Kidney (tissue), 14 donors: Measurements from ENCODE around the gene DLGAP1. TPM values are rescaled to one million over a fixed set of nuclear protein-coding genes. Genes with fewer than 3 reads are reported as not detected.

Experiments used
- DNase-seq, 5 donors: peaks; one replicate each; pipeline ENCODE4 v3.0.0-alpha.2; 2013 to 2020
- FAIRE-seq: peaks from 2 replicates; lab custom pipeline; 2012; peaks lifted over from hg19 to GRCh38; lab: Jason Lieb, UNC
- H3K27ac ChIP-seq, 2 donors: one replicate each; pipeline ENCODE4 v1.7.0; 2013; ENCODE audit warnings: low read depth in 2 of 2, low read length in 2 of 2, inconsistent platforms in 1 of 2
- H3K27me3 ChIP-seq: one replicate; pipeline ENCODE4 v1.7.1; 2013; ENCODE audit warnings: low read length, inconsistent platforms; ENCODE audit not compliant: control insufficient read depth, insufficient read depth
- H3K36me3 ChIP-seq, 3 donors: one replicate each; pipeline versions ENCODE4 v1.7.0 to v1.7.1; 2013; ENCODE audit warnings: low read length in 3 of 3, control low read depth in 1 of 3, inconsistent platforms in 1 of 3; ENCODE audit not compliant: insufficient read depth in 3 of 3, control insufficient read depth in 2 of 3
- H3K4me1 ChIP-seq, 3 donors: one replicate each; pipeline versions ENCODE4 v1.7.0 to v1.7.1; 2013; ENCODE audit warnings: low read length in 3 of 3, inconsistent platforms in 1 of 3, low read depth in 1 of 3; ENCODE audit not compliant: control insufficient read depth in 2 of 3, insufficient read depth in 2 of 3
- H3K4me3 ChIP-seq, 3 donors: one replicate each; pipeline versions ENCODE4 v1.7.0 to v1.8.1; 2013; ENCODE audit warnings: low read length in 3 of 3, control low read depth in 1 of 3, inconsistent platforms in 1 of 3
- H3K9ac ChIP-seq, 3 donors: one replicate each; pipeline versions ENCODE4 v1.7.0 to v1.7.1; 2013; ENCODE audit warnings: low read length in 3 of 3, control low read depth in 1 of 3, inconsistent platforms in 1 of 3
- H3K9me3 ChIP-seq, 3 donors: one replicate each; pipeline versions ENCODE4 v1.7.0 to v1.7.1; 2013; ENCODE audit warnings: low read length in 3 of 3, control low read depth in 1 of 3, inconsistent platforms in 1 of 3; ENCODE audit not compliant: control insufficient read depth in 2 of 3, insufficient read depth in 1 of 3
- CTCF ChIP-seq: IDR thresholded peaks from 3 replicates; pipeline ENCODE4 v1.5.1; 2012; ENCODE audit warnings: mild to moderate bottlenecking, moderate library complexity, borderline replicate concordance; ENCODE audit not compliant: insufficient read depth; ENCODE audit errors: extremely low read depth
- intact Hi-C: fragments of 100-400 bp; cut with DNase I; formaldehyde crosslinking; loops from one replicate; pipeline ENCODE4 v1.11.1; 2022
- polyA plus RNA-seq: library from polyadenylated mRNA; stranded (reverse); fragments of 350-450 nt; fragmentation: Illumina TruSeq; extraction: RNeasy Lipid Tissue Mini Kit (QIAGEN cat#74804); gene quantifications from one replicate; pipeline ENCODE4 v1.2.3, GENCODE V29; 2014; ENCODE audit warnings: low read depth, low replicate concordance; ENCODE audit not compliant: insufficient read depth
- total RNA-seq: library from RNA; stranded (reverse); fragmentation: NEBNext Ultra II Directional; extraction: Animal tissue kit (Norgen Biotek cat#: 25700); gene quantifications from one replicate; pipeline ENCODE4 v1.2.1, GENCODE V29; 2021
- donor health status: control.
- donor health status: control.
- donor health status: control.
- donor health status: control.
- donor health status: control.
- donor health status: DM: yes; HTN: yes; CAD: no.
- donor health status: Normal renal cell carcinoma (clear cell type).

DLGAP1 gene
- total and polyA plus RNA-seq, 2 donors from 2014 or later: 1.2 to 32.8 TPM

GRCh38 chr18:3597409-3598357 lies 857.4 kb downstream of the DLGAP1 start:
- intact Hi-C loops: loop anchor here (10.0 kb wide), 1 partner anchor 143 kb away; the partner anchor contains the start of gene TGIF1
- Histone ChIP-seq H3K27me3 (no peaks in the 10 kb centered on the region), H3K27ac (peak overlapping the region; percentile 96 to 97), H3K9me3 (no peaks in the 10 kb centered on the region), H3K4me1 (peaks cover 16 to 36% (median 36%) of the 10 kb centered on the region in 3 donors), H3K36me3 (no peaks in the 10 kb centered on the region), H3K9ac (peak overlapping the region in 2 of 3 donors; percentile 64 to 94), H3K4me3 (peak overlapping the region in 1 of 3 donors; percentile 43)
- DNase-seq (peak in 3 of 5 donors; percentile 19 to 60 (median 42)), FAIRE-seq (no peak)
- no peak for TF ChIP-seq CTCF

- Histone ChIP-seq H3K9ac (peak overlapping the region in 2 of 3 donors; percentile 64 to 94), H3K4me3 (peak overlapping the region in 2 of 3 donors; percentile 43 to 46), H3K27me3 (no peaks in the 10 kb centered on the region), H3K36me3 (no peaks in the 10 kb centered on the region), H3K9me3 (no peaks in the 10 kb centered on the region), H3K4me1 (peaks cover 16 to 36% (median 36%) of the 10 kb centered on the region in 3 donors), H3K27ac (peak overlapping the region; percentile 96 to 97)
- no peak for TF ChIP-seq CTCF
- intact Hi-C loops: loop anchor here (10.0 kb wide), 1 partner anchor 142 kb away; the partner anchor contains the start of gene TGIF1
- DNase-seq (peak; percentile 65 to 78 (median 78)), FAIRE-seq (no peak)
Measured at GRCh38 chr18:3596637-3597384, 858.3 kb downstream of the DLGAP1 start.

- H3K4me1 ChIP-seq: peaks cover 16 to 36% (median 36%) of the 10 kb centered on the region in 3 donors
- no peak for FAIRE-seq
- TF ChIP-seq CTCF: no peak
Measured at GRCh38 chr18:3596324-3596636, 858.8 kb downstream of the DLGAP1 start.

More at GRCh38 chr18:3596324-3596636, 858.8 kb downstream of the DLGAP1 start:
- peak overlapping the region in 2 of 3 donors; percentile 46 to 69 for H3K4me3 ChIP-seq
- no peaks in the 10 kb centered on the region for H3K27me3 ChIP-seq
- H3K27ac ChIP-seq: peak overlapping the region; percentile 96 to 97
- no peaks in the 10 kb centered on the region for H3K9me3 ChIP-seq
- peak in 2 of 5 donors; percentile 8 to 42 for DNase-seq
- H3K36me3 ChIP-seq: no peaks in the 10 kb centered on the region
- peak overlapping the region in 1 of 3 donors; percentile 94 for H3K9ac ChIP-seq
- intact Hi-C loops: loop anchor here (10.0 kb wide), 1 partner anchor 141 kb away; the partner anchor contains the start of gene TGIF1
